IPS-NIHi7 (cell line): Measurements from ENCODE around the gene REPIN1.

Source experiments
- DNase-seq: peaks from one replicate; pipeline ENCODE4 v3.0.0; 2012; ENCODE audit warnings: mixed read lengths; ENCODE audit errors: extremely low spot score

Gene REPIN1

GRCh38 chr7:150407588-150408392 lies 39.2 kb downstream of the REPIN1 start:
- no peak for DNase-seq

- no peak for DNase-seq
These were observed 40.0 kb downstream of the REPIN1 start for GRCh38 chr7:150408393-150409299.

GRCh38 chr7:150409300-150410030 lies 40.8 kb downstream of the REPIN1 start:
- no peak for DNase-seq

GRCh38 chr7:150410131-150410530 lies 41.5 kb downstream of the REPIN1 start:
- no peak for DNase-seq

GRCh38 chr7:150410680-150411346 lies 42.2 kb downstream of the REPIN1 start:
- DNase-seq = no peak

GRCh38 chr7:150411606-150412005 lies 43.0 kb downstream of the REPIN1 start:
- DNase-seq = no peak

GRCh38 chr7:150412016-150412415 lies 43.4 kb downstream of the REPIN1 start:
- DNase-seq = no peak

- no peak for DNase-seq
These were observed 44.2 kb downstream of the REPIN1 start for GRCh38 chr7:150412518-150413488.

- DNase-seq = no peak
These were observed 45.0 kb downstream of the REPIN1 start for GRCh38 chr7:150413640-150414081.

- peak; percentile 5 for DNase-seq
These were observed 46.8 kb downstream of the REPIN1 start for GRCh38 chr7:150415161-150416153.

GRCh38 chr7:150417239-150417638 lies 48.6 kb downstream of the REPIN1 start:
- DNase-seq = peak; percentile 4

- no peak for DNase-seq
These were observed 49.2 kb downstream of the REPIN1 start for GRCh38 chr7:150417863-150418262.

- no peak for DNase-seq
These were observed 51.6 kb downstream of the REPIN1 start for GRCh38 chr7:150420242-150420641.

- DNase-seq = peak; percentile 93
These were observed 52.5 kb downstream of the REPIN1 start for GRCh38 chr7:150420987-150421674.

- no peak for DNase-seq
These were observed 53.2 kb downstream of the REPIN1 start for GRCh38 chr7:150421831-150422230.
